IPS DF 19.7 (cell line): ENCODE measurements around the gene DYNC1I1.

Experiments used
- DNase-seq: peaks from one replicate; pipeline ENCODE4 v3.0.0-alpha.2; 2013; ENCODE audit warnings: low read depth, low spot score

The DYNC1I1 gene

GRCh38 chr7:96080027-96080426, 307.7 kb downstream of the DYNC1I1 start:
- DNase-seq, result no peak

GRCh38 chr7:96084881-96085553, 312.7 kb downstream of the DYNC1I1 start:
- no peak for DNase-seq

- no peak for DNase-seq
These were observed 313.6 kb downstream of the DYNC1I1 start for GRCh38 chr7:96085953-96086352.

- no peak for DNase-seq
These were observed 316.2 kb downstream of the DYNC1I1 start for GRCh38 chr7:96088579-96088978.

GRCh38 chr7:96089511-96089910, 317.2 kb downstream of the DYNC1I1 start:
- DNase-seq, result no peak

GRCh38 chr7:96090756-96091155, 318.4 kb downstream of the DYNC1I1 start:
- DNase-seq, result no peak

GRCh38 chr7:96093435-96093834, 321.1 kb downstream of the DYNC1I1 start:
- DNase-seq, result no peak

GRCh38 chr7:96097835-96098234, 325.5 kb downstream of the DYNC1I1 start:
- no peak for DNase-seq

- no peak for DNase-seq
These were observed 328.4 kb downstream of the DYNC1I1 start for GRCh38 chr7:96100737-96101136.

GRCh38 chr7:96102096-96102811, 329.9 kb downstream of the DYNC1I1 start:
- DNase-seq, result no peak

GRCh38 chr7:96104984-96105383, 332.6 kb downstream of the DYNC1I1 start:
- DNase-seq, result no peak

- no peak for DNase-seq
These were observed 339.1 kb downstream of the DYNC1I1 start for GRCh38 chr7:96111405-96111804.

- DNase-seq, result no peak
These were observed 341.8 kb downstream of the DYNC1I1 start for GRCh38 chr7:96114190-96114589.

- no peak for DNase-seq
These were observed 343.8 kb downstream of the DYNC1I1 start for GRCh38 chr7:96116173-96116572.

GRCh38 chr7:96118449-96119001, 346.2 kb downstream of the DYNC1I1 start:
- no peak for DNase-seq

- no peak for DNase-seq
These were observed 348.3 kb downstream of the DYNC1I1 start for GRCh38 chr7:96120445-96121225.

GRCh38 chr7:96121752-96122151, 349.4 kb downstream of the DYNC1I1 start:
- DNase-seq, result no peak

- no peak for DNase-seq
These were observed 350.4 kb downstream of the DYNC1I1 start for GRCh38 chr7:96122746-96123145.

- no peak for DNase-seq
These were observed 354.0 kb downstream of the DYNC1I1 start for GRCh38 chr7:96126382-96126781.

GRCh38 chr7:96127746-96128145, 355.4 kb downstream of the DYNC1I1 start:
- DNase-seq, result no peak

GRCh38 chr7:96131525-96131924, 359.2 kb downstream of the DYNC1I1 start:
- no peak for DNase-seq

- no peak for DNase-seq
These were observed 362.9 kb downstream of the DYNC1I1 start for GRCh38 chr7:96135241-96135640.
